Activated CD4-positive, CD25-positive, alpha-beta regulatory T cell treated with anti-CD3 and anti-CD28 coated beads, Interleukin-2, amount 50 U/mL, for 24 hours (primary cell): ENCODE data around the gene TBC1D17.

Experiments
- ATAC-seq, 2 donors: fragments of 150-1000 bp; cut with Tn5 transposase; one replicate each; pipeline ENCODE4 v1.10.0; 2021; ENCODE audit warnings: mild to moderate bottlenecking in 1 of 2, moderate library complexity in 1 of 2

The TBC1D17 gene

GRCh38 chr19:49895566-49896297 lies 18.2 kb downstream of the TBC1D17 start:
- no peak for ATAC-seq

GRCh38 chr19:49896863-49897621 lies 19.5 kb downstream of the TBC1D17 start, which contains the start of gene IL4I1:
TSS of gene IL4I1 (minus strand) at chr19:49896887. CDS start at chr19:49896160, 727 bp downstream.
- ATAC-seq = peak; percentile 60 to 70

- ATAC-seq = no peak
Observed at GRCh38 chr19:49904136-49904535, 26.6 kb downstream of the TBC1D17 start.

- no peak for ATAC-seq
Observed at GRCh38 chr19:49906879-49907564, 29.5 kb downstream of the TBC1D17 start.

GRCh38 chr19:49907745-49908446 lies 30.4 kb downstream of the TBC1D17 start:
- ATAC-seq = no peak

- no peak for ATAC-seq
Observed at GRCh38 chr19:49908480-49909420, 31.2 kb downstream of the TBC1D17 start.

- ATAC-seq = no peak
Observed at GRCh38 chr19:49910179-49910578, 32.7 kb downstream of the TBC1D17 start.

- ATAC-seq = peak; percentile 75 to 88
Observed at GRCh38 chr19:49911381-49912145, 34.1 kb downstream of the TBC1D17 start.

GRCh38 chr19:49912965-49913685 lies 35.6 kb downstream of the TBC1D17 start:
- no peak for ATAC-seq

GRCh38 chr19:49913720-49914119 lies 36.2 kb downstream of the TBC1D17 start:
- no peak for ATAC-seq

GRCh38 chr19:49915271-49915670 lies 37.8 kb downstream of the TBC1D17 start:
- no peak for ATAC-seq

- ATAC-seq = peak in 1 of 2 donors; percentile 9
Observed at GRCh38 chr19:49916839-49917733, 39.6 kb downstream of the TBC1D17 start.

- ATAC-seq = no peak
Observed at GRCh38 chr19:49918089-49918488, 40.6 kb downstream of the TBC1D17 start.

- ATAC-seq = no peak
Observed at GRCh38 chr19:49920624-49921363, 43.3 kb downstream of the TBC1D17 start.

GRCh38 chr19:49921871-49922795 lies 44.6 kb downstream of the TBC1D17 start:
- ATAC-seq = peak in 1 of 2 donors; percentile 32

GRCh38 chr19:49923055-49924003 lies 45.8 kb downstream of the TBC1D17 start:
- no peak for ATAC-seq
